Lower lobe of right lung (tissue), 2 donors: ENCODE measurements around the gene MGAT4A. TPM values are rescaled to one million over a fixed set of nuclear protein-coding genes. Genes with fewer than 3 reads are reported as not detected.

Experiments
- ATAC-seq, 2 donors: fragments of 200-7000 bp; cut with Tn5 transposase; one replicate each; pipeline ENCODE4 v1.9.1; 2020 to 2022; ENCODE audit warnings: mild to moderate bottlenecking in 2 of 2, moderate library complexity in 2 of 2
- DNase-seq: peaks from one replicate; pipeline ENCODE4 v3.0.0-alpha.2; 2020
- H3K27ac ChIP-seq: fragments of 200-600 bp; one replicate; pipeline ENCODE4 v1.8.0; 2022
- H3K27me3 ChIP-seq: fragments of 200-600 bp; one replicate; pipeline ENCODE4 v1.8.0; 2022; ENCODE audit warnings: low read depth
- H3K36me3 ChIP-seq: fragments of 200-600 bp; one replicate; pipeline ENCODE4 v1.8.0; 2022; ENCODE audit warnings: mild to moderate bottlenecking
- H3K4me1 ChIP-seq: fragments of 200-600 bp; one replicate; pipeline ENCODE4 v1.8.0; 2022
- H3K4me3 ChIP-seq: fragments of 200-600 bp; one replicate; pipeline ENCODE4 v1.8.0; 2022; ENCODE audit warnings: mild to moderate bottlenecking
- H3K9me3 ChIP-seq: fragments of 200-600 bp; one replicate; pipeline ENCODE4 v1.8.0; 2022
- intact Hi-C: fragments of 100-400 bp; cut with DNase I; formaldehyde crosslinking; loops from one replicate; pipeline ENCODE4 v1.11.0; 2022
- total RNA-seq: library from RNA; stranded (reverse); fragmentation: NEBNext Ultra II Directional; extraction: Animal tissue kit (Norgen Biotek cat#: 25700); gene quantifications from one replicate; pipeline ENCODE4 v1.2.1, GENCODE V29; 2021
- TF ChIP-seq, protein P1 (sequence below): fragments of 200-600 bp; IDR thresholded peaks from one replicate; pipeline ENCODE4 v1.8.0; 2022; ENCODE audit warnings: antibody characterized with exemption, mild to moderate bottlenecking
- donor health status: DM: no; HTN: yes; CAD: no; lungs with severe emphysema.

MGAT4A gene
- total RNA-seq, 1 donor from 2014 or later: 82.0 TPM

- no peaks in the 10 kb centered on the region for H3K9me3 ChIP-seq
- H3K27ac ChIP-seq: peak overlapping the region; percentile 99
- ATAC-seq: peak; percentile 5 to 13
- H3K4me1 ChIP-seq: peaks cover 52% of the 10 kb centered on the region
- H3K27me3 ChIP-seq: no peaks in the 10 kb centered on the region
- peaks cover 33% of the 10 kb centered on the region for H3K36me3 ChIP-seq
- intact Hi-C loops: no loop called here
- H3K4me3 ChIP-seq: peak overlapping the region; percentile 99
- TF ChIP-seq, protein P1, sequence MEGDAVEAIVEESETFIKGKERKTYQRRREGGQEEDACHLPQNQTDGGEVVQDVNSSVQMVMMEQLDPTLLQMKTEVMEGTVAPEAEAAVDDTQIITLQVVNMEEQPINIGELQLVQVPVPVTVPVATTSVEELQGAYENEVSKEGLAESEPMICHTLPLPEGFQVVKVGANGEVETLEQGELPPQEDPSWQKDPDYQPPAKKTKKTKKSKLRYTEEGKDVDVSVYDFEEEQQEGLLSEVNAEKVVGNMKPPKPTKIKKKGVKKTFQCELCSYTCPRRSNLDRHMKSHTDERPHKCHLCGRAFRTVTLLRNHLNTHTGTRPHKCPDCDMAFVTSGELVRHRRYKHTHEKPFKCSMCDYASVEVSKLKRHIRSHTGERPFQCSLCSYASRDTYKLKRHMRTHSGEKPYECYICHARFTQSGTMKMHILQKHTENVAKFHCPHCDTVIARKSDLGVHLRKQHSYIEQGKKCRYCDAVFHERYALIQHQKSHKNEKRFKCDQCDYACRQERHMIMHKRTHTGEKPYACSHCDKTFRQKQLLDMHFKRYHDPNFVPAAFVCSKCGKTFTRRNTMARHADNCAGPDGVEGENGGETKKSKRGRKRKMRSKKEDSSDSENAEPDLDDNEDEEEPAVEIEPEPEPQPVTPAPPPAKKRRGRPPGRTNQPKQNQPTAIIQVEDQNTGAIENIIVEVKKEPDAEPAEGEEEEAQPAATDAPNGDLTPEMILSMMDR: no peak
- no peak for DNase-seq
Observed at GRCh38 chr2:98607741-98608115, 123.2 kb downstream of the MGAT4A start.

DNA sequence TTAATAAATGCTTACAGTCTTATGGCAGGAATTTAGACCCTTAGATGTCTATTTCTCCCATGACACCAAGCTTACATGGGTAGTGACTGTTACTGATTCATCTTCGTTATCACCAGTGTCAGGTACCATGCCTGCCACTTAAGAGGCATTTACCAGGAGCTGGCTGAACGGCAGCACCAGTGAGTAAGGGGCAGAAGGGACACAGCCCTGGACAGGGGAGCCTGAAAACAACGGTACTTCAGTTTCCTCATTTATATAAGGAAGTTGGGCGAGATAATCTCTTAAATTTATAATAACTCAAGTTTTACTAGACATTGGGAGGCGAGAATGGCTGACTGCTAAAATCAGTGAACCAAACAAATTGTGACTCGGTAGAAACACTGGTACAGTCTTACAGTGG, 123.8 kb downstream of the MGAT4A start:
- H3K27ac ChIP-seq: peak overlapping the region; percentile 99
- H3K27me3 ChIP-seq: no peaks in the 10 kb centered on the region
- peaks cover 33% of the 10 kb centered on the region for H3K36me3 ChIP-seq
- TF ChIP-seq, protein P1: no peak
- no peak for DNase-seq
- peaks cover 48% of the 10 kb centered on the region for H3K4me1 ChIP-seq
- no peak for ATAC-seq
- H3K9me3 ChIP-seq: no peaks in the 10 kb centered on the region
- H3K4me3 ChIP-seq: peak overlapping the region; percentile 99
- intact Hi-C loops: no loop called here

DNA sequence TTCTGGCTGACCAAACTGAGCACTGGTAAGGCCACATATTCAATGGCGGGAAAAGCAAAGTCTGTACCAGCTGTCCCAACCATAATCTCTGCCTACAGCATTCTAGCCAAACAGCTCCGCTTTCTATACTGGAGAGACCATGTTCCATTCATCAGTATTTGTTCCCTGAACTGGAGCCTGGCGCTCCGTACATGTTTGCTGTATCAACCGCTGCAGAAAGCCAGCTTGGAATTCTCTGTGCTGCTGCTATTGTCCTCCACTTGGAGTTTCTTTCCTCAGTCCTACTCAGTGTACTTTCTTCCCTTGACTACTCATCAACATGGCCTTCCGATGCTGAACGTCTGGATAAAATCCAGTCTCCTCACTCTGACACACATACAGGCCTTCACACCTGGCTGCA, 124.5 kb downstream of the MGAT4A start:
- Histone ChIP-seq H3K36me3 (peaks cover 34% of the 10 kb centered on the region), H3K27me3 (no peaks in the 10 kb centered on the region), H3K4me1 (peaks cover 46% of the 10 kb centered on the region), H3K4me3 (no peak overlapping the region), H3K9me3 (no peaks in the 10 kb centered on the region), H3K27ac (no peak overlapping the region)
- TF ChIP-seq, protein P1: no peak
- DNase-seq: no peak
- no peak for ATAC-seq
- intact Hi-C loops: no loop called here

DNA sequence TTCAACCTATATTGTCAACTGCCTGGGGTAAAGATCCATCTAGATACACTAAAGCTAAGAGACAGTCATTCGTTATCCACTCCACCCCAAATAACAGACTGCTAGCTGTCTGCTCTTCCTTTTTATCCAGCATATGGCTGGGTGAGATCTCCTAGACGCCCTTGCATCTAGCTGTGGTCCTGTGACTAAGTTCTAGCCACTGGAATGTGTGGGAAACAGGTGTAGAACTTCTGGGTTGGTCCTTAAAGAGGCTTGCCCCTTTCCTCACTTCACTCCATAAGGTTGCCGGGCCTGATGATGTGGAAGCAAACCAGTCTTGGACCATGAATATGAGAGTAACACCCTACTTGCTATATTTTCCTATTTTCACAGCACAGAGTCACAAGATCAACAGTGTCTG, 125.9 kb downstream of the MGAT4A start:
- DNase-seq (no peak), ATAC-seq (no peak)
- intact Hi-C loops: no loop called here
- H3K4me1 ChIP-seq: peaks cover 32% of the 10 kb centered on the region
- H3K27me3 ChIP-seq: no peaks in the 10 kb centered on the region
- TF ChIP-seq, protein P1: no peak
- no peak overlapping the region for H3K4me3 ChIP-seq
- H3K9me3 ChIP-seq: no peaks in the 10 kb centered on the region
- no peak overlapping the region for H3K27ac ChIP-seq
- H3K36me3 ChIP-seq: peaks cover 40% of the 10 kb centered on the region

DNA sequence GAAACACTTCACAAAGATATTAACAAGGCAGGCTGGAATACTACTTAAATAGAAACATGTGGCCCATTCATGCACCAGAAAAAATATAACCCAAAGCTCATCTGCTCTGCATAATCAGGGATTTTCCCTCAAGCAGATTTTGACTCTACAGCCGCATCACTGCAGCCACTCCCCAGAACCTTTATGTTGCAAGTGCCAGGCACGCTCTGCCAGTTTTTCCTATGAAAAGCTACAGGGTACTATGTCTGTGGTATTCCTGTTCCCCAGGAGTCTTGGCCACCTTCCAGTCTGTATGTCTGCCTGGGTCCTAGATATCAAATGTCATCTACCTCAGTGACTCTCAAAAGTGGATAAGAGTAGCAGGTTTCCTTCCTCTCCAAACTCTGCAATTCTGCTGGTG, 126.4 kb downstream of the MGAT4A start:
- H3K36me3 ChIP-seq: peaks cover 46% of the 10 kb centered on the region

More for the DNA sequence above, 126.4 kb downstream of the MGAT4A start:
- H3K4me3 ChIP-seq: no peak overlapping the region
- H3K9me3 ChIP-seq: no peaks in the 10 kb centered on the region
- H3K27me3 ChIP-seq: no peaks in the 10 kb centered on the region
- DNase-seq (no peak), ATAC-seq (no peak)
- H3K27ac ChIP-seq: no peak overlapping the region
- TF ChIP-seq, protein P1: no peak
- intact Hi-C loops: no loop called here
- H3K4me1 ChIP-seq: peaks cover 27% of the 10 kb centered on the region
